ENCODE measurements around the gene WDR81.

The WDR81 gene

DNA sequence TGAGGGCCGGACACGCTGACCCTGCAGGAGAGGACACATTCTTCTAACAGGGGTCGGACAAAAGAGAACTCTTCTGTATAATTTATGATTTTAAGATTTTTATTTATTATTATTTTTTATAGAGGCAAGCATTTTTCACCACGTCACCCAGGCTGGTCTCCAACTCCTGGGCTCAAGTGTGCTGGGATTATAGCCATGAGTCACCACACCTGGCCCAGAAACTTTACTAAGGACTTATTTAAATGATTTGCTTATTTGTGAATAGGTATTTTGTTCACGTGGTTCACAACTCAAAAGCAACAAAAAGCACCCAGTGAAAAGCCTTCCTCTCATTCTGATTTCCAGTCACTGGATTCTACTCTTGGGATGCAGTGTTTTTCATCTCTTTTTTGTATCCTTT is 35.0 kb downstream of the WDR81 start:
- no peak for ATAC-seq
- TF ChIP-seq ZNF565 (CRISPR knock-in tag; conservative IDR thresholded peaks at IDR 0.05; ENCODE audit: low read depth) (no peak), ZNF8 (CRISPR knock-in tag; IDR thresholded peaks at IDR 0.05) (no peak), ISL1 (CRISPR knock-in tag; IDR thresholded peaks at IDR 0.05) (no peak), ARNTL (CRISPR knock-in tag; IDR thresholded peaks at IDR 0.05; ENCODE audit: borderline replicate concordance, low read depth) (no peak), OSR1 (CRISPR knock-in tag; IDR thresholded peaks at IDR 0.05) (no peak), ESRRG (CRISPR knock-in tag; IDR thresholded peaks at IDR 0.05) (no peak), TOX (CRISPR knock-in tag; IDR thresholded peaks at IDR 0.05; ENCODE audit: borderline replicate concordance) (no peak)
- TF ChIP-seq, protein P1, sequence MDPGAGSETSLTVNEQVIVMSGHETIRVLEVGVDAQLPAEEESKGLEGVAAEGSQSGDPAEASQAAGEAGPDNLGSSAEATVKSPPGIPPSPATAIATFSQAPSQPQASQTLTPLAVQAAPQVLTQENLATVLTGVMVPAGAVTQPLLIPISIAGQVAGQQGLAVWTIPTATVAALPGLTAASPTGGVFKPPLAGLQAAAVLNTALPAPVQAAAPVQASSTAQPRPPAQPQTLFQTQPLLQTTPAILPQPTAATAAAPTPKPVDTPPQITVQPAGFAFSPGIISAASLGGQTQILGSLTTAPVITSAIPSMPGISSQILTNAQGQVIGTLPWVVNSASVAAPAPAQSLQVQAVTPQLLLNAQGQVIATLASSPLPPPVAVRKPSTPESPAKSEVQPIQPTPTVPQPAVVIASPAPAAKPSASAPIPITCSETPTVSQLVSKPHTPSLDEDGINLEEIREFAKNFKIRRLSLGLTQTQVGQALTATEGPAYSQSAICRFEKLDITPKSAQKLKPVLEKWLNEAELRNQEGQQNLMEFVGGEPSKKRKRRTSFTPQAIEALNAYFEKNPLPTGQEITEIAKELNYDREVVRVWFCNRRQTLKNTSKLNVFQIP (CRISPR knock-in tag; IDR thresholded peaks at IDR 0.05; ENCODE audit: borderline replicate concordance, low read depth): no peak
- TF ChIP-seq, protein P2, sequence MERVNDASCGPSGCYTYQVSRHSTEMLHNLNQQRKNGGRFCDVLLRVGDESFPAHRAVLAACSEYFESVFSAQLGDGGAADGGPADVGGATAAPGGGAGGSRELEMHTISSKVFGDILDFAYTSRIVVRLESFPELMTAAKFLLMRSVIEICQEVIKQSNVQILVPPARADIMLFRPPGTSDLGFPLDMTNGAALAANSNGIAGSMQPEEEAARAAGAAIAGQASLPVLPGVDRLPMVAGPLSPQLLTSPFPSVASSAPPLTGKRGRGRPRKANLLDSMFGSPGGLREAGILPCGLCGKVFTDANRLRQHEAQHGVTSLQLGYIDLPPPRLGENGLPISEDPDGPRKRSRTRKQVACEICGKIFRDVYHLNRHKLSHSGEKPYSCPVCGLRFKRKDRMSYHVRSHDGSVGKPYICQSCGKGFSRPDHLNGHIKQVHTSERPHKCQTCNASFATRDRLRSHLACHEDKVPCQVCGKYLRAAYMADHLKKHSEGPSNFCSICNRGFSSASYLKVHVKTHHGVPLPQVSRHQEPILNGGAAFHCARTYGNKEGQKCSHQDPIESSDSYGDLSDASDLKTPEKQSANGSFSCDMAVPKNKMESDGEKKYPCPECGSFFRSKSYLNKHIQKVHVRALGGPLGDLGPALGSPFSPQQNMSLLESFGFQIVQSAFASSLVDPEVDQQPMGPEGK (CRISPR knock-in tag; IDR thresholded peaks at IDR 0.05; ENCODE audit: borderline replicate concordance): no peak

DNA sequence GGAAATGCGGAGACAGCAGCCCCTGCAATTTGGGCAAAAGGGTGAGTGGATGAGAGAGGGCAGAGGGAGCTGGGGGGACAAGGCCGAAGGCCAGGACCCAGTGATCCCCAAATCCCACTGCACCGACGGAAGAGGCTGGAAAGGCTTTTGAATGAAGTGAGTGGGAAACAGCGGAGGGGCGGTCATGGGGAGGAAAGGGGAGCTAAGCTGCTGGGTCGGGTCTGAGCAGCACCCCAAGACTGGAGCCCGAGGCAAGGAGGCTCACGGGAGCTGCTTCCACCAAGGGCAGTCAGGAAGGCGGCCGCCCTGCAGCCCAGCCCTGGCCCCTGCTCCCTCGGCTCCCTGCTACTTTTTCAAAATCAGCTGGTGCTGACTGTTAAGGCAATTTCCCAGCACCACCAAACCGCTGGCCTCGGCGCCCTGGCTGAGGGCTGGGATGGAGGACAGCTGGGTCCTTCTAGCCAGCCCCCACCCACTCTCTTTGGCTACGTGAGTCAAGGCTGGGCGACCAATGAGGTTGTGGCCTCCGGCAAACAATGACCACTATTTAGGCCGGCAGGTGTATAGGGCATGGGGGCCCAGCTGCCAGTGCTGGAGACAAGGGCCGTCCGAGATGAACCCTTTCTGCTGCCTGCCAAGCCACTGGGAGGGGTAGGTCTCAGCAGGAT is 37.9 kb downstream of the WDR81 start:
- TF ChIP-seq CSDC2 (CRISPR knock-in tag; IDR thresholded peaks at IDR 0.05): no peak
- no peak for TF ChIP-seq GLIS3 (CRISPR knock-in tag; IDR thresholded peaks at IDR 0.05)
- TF ChIP-seq SNAI2 (CRISPR knock-in tag; IDR thresholded peaks at IDR 0.05): no peak
- no peak for TF ChIP-seq ZC3H10 (CRISPR knock-in tag; IDR thresholded peaks at IDR 0.05)
- TF ChIP-seq, protein P3, sequence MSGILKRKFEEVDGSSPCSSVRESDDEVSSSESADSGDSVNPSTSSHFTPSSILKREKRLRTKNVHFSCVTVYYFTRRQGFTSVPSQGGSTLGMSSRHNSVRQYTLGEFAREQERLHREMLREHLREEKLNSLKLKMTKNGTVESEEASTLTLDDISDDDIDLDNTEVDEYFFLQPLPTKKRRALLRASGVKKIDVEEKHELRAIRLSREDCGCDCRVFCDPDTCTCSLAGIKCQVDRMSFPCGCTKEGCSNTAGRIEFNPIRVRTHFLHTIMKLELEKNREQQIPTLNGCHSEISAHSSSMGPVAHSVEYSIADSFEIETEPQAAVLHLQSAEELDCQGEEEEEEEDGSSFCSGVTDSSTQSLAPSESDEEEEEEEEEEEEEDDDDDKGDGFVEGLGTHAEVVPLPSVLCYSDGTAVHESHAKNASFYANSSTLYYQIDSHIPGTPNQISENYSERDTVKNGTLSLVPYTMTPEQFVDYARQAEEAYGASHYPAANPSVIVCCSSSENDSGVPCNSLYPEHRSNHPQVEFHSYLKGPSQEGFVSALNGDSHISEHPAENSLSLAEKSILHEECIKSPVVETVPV (CRISPR knock-in tag; IDR thresholded peaks at IDR 0.05): no peak
- no peak for TF ChIP-seq BACH2 (CRISPR knock-in tag; IDR thresholded peaks at IDR 0.05; ENCODE audit: borderline replicate concordance)
- TF ChIP-seq ZFP3 (CRISPR knock-in tag; IDR thresholded peaks at IDR 0.05): no peak
- no peak for TF ChIP-seq ZNF8 (CRISPR knock-in tag; IDR thresholded peaks at IDR 0.05)
- TF ChIP-seq, protein P2 (CRISPR knock-in tag; IDR thresholded peaks at IDR 0.05; ENCODE audit: borderline replicate concordance): no peak
- peak; percentile 60 for ATAC-seq

DNA sequence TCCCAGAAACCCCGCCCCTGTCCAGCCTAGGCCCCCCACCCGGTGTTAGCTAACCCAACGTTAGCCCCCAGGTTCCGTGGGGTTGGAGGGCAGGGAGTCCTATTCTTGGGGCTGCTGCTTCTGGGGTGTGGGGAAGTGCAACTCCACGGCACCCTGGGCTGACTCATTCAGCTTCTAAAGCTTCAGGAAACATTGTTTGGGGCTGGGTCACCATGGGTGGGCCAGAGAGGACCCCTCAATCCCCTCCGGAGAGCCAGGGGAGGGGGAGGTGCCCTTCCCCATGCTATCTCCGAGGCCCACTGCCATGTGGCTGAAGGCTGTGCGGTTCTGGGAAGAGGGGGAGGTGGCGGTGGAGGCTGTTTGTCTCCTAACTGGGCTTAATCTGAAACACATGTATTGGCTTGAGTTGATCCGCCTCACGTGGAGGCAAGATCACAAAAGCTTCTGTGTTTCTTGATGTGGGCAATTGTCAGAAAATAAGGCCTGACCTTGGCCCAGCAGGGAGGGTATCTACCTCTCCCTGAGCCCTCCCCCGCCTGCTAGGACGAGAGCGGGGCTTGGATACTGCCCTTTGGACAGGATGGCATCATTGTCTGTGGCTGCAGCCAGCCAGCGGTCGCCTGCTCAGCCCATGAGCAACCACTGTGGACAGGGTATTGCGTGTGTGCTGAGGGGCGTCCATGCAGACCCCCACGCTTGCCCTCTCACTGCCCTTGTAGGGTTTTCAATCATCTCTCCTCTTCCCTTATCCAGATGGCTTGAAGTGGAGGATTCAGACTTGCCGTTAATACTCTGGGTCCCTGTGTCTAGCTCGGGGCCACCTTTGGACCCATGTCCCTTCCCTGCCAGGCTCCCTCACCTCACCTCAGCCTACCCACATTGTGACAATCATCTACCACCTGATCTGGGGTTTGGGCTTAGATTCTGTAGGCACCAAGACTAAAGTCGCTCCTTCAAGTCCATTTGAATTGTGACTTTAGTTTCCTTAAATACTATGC is 38.7 kb downstream of the WDR81 start:
- peak; percentile 90 for ATAC-seq
- TF ChIP-seq GLIS3 (CRISPR knock-in tag; IDR thresholded peaks at IDR 0.05): no peak
- TF ChIP-seq, protein P4, sequence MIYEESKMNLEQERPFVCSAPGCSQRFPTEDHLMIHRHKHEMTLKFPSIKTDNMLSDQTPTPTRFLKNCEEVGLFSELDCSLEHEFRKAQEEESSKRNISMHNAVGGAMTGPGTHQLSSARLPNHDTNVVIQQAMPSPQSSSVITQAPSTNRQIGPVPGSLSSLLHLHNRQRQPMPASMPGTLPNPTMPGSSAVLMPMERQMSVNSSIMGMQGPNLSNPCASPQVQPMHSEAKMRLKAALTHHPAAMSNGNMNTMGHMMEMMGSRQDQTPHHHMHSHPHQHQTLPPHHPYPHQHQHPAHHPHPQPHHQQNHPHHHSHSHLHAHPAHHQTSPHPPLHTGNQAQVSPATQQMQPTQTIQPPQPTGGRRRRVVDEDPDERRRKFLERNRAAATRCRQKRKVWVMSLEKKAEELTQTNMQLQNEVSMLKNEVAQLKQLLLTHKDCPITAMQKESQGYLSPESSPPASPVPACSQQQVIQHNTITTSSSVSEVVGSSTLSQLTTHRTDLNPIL (CRISPR knock-in tag; IDR thresholded peaks at IDR 0.05; ENCODE audit: low read depth): no peak
- TF ChIP-seq ISL1 (CRISPR knock-in tag; IDR thresholded peaks at IDR 0.05): no peak; the same call in none of the 2 replicates
- TF ChIP-seq, protein P3 (CRISPR knock-in tag; IDR thresholded peaks at IDR 0.05): no peak
- no peak for TF ChIP-seq ZFP30 (CRISPR knock-in tag; IDR thresholded peaks at IDR 0.05)
- no peak for TF ChIP-seq CSDC2 (CRISPR knock-in tag; IDR thresholded peaks at IDR 0.05)
- TF ChIP-seq, protein P2 (CRISPR knock-in tag; IDR thresholded peaks at IDR 0.05; ENCODE audit: borderline replicate concordance): peak; percentile 44; the same call in 1 of the 2 replicates
- no peak for TF ChIP-seq RARB (CRISPR knock-in tag; IDR thresholded peaks at IDR 0.05)
- TF ChIP-seq PPARA (CRISPR knock-in tag; IDR thresholded peaks at IDR 0.05; ENCODE audit: borderline replicate concordance): no peak
- TF ChIP-seq, protein P1 (CRISPR knock-in tag; IDR thresholded peaks at IDR 0.05; ENCODE audit: borderline replicate concordance, low read depth): no peak
- no peak for TF ChIP-seq ZC3H10 (CRISPR knock-in tag; IDR thresholded peaks at IDR 0.05)
- no peak for TF ChIP-seq ESRRG (CRISPR knock-in tag; IDR thresholded peaks at IDR 0.05)
- TF ChIP-seq ARNTL (CRISPR knock-in tag; IDR thresholded peaks at IDR 0.05; ENCODE audit: borderline replicate concordance, low read depth): no peak
- no peak for TF ChIP-seq ZNF8 (CRISPR knock-in tag; IDR thresholded peaks at IDR 0.05)
- TF ChIP-seq BACH2 (CRISPR knock-in tag; IDR thresholded peaks at IDR 0.05; ENCODE audit: borderline replicate concordance): no peak
- no peak for TF ChIP-seq SNAI2 (CRISPR knock-in tag; IDR thresholded peaks at IDR 0.05)

Measured in SK-N-SH treated with all-trans-retinoic acid at 6 μM for 48 hours (cell line).